ENCODE results near the gene MICALL1.

Gene MICALL1

DNA sequence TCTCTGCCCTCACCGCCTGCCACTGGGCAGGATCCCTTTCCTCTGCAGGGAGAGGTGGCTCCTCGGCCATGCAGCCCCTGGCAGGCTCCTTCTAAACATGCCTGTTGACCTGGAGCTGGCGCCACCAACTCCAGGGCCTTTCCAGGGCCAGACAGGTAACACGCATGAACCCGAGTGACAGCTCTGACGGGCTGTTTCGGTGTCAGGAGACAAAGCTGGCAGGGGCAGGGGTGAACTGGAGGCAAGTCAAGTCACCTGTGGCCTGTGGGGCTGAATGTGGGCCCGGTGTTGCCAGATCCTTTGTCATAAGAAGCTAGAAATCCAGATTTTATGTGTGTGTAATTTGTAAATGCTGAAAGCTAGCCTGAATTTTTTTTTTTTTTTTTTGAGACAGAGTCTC, 36.0 kb downstream of the MICALL1 start:
- no peak for ATAC-seq
- TF ChIP-seq, protein P1, sequence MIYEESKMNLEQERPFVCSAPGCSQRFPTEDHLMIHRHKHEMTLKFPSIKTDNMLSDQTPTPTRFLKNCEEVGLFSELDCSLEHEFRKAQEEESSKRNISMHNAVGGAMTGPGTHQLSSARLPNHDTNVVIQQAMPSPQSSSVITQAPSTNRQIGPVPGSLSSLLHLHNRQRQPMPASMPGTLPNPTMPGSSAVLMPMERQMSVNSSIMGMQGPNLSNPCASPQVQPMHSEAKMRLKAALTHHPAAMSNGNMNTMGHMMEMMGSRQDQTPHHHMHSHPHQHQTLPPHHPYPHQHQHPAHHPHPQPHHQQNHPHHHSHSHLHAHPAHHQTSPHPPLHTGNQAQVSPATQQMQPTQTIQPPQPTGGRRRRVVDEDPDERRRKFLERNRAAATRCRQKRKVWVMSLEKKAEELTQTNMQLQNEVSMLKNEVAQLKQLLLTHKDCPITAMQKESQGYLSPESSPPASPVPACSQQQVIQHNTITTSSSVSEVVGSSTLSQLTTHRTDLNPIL (CRISPR knock-in tag; IDR thresholded peaks at IDR 0.05; ENCODE audit: low read depth): no peak
- TF ChIP-seq ESRRG (CRISPR knock-in tag; IDR thresholded peaks at IDR 0.05) (no peak), BACH2 (CRISPR knock-in tag; IDR thresholded peaks at IDR 0.05; ENCODE audit: borderline replicate concordance) (no peak), TOX (CRISPR knock-in tag; IDR thresholded peaks at IDR 0.05; ENCODE audit: borderline replicate concordance) (no peak), GLIS3 (CRISPR knock-in tag; IDR thresholded peaks at IDR 0.05) (no peak), ZNF8 (CRISPR knock-in tag; IDR thresholded peaks at IDR 0.05) (no peak), CSDC2 (CRISPR knock-in tag; IDR thresholded peaks at IDR 0.05) (no peak), ISL1 (CRISPR knock-in tag; IDR thresholded peaks at IDR 0.05) (no peak), TCF4 (CRISPR knock-in tag; IDR thresholded peaks at IDR 0.05; ENCODE audit: borderline replicate concordance) (no peak), ZNF565 (CRISPR knock-in tag; conservative IDR thresholded peaks at IDR 0.05; ENCODE audit: low read depth) (no peak), SNAI2 (CRISPR knock-in tag; IDR thresholded peaks at IDR 0.05) (no peak)
- TF ChIP-seq, protein P2, sequence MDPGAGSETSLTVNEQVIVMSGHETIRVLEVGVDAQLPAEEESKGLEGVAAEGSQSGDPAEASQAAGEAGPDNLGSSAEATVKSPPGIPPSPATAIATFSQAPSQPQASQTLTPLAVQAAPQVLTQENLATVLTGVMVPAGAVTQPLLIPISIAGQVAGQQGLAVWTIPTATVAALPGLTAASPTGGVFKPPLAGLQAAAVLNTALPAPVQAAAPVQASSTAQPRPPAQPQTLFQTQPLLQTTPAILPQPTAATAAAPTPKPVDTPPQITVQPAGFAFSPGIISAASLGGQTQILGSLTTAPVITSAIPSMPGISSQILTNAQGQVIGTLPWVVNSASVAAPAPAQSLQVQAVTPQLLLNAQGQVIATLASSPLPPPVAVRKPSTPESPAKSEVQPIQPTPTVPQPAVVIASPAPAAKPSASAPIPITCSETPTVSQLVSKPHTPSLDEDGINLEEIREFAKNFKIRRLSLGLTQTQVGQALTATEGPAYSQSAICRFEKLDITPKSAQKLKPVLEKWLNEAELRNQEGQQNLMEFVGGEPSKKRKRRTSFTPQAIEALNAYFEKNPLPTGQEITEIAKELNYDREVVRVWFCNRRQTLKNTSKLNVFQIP (CRISPR knock-in tag; IDR thresholded peaks at IDR 0.05; ENCODE audit: borderline replicate concordance, low read depth): no peak

DNA sequence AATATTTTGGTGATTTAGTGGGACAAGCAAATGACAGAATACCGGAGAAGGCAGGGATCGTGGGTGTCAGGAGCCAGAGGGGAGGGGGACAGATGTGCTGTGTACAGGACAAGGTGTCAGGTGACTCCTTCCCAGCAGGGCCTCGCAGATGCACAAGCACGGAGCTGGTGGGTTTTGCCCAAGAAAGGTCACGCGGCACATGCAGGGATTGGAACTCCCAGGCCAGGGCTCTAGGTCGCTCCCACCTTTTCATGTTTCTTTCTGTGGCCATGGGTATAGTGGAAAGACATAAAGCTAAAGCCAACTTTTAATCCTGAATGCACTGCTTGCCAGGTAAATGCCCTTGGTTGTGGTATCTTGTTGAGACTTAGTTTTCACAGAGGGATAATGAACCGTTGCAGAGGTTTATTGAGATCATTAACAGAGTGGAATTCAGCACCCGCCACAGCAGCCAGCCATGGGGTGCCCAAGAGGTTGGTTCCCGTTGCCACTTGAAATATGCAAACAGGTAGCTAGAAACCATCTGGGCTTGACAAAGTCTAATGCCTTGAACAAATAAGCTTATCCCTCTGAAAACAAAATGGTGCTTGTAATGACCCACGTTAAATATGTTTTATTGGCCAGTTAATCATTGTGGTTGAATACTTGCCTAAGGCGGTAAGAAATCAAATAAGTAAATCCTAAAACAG, 37.2 kb downstream of the MICALL1 start:
- ATAC-seq: no peak
- TF ChIP-seq ZNF70 (CRISPR knock-in tag; IDR thresholded peaks at IDR 0.05) (no peak), ZNF8 (CRISPR knock-in tag; IDR thresholded peaks at IDR 0.05) (no peak), ZC3H10 (CRISPR knock-in tag; IDR thresholded peaks at IDR 0.05) (no peak), ARNTL (CRISPR knock-in tag; IDR thresholded peaks at IDR 0.05; ENCODE audit: borderline replicate concordance, low read depth) (no peak), BACH2 (CRISPR knock-in tag; IDR thresholded peaks at IDR 0.05; ENCODE audit: borderline replicate concordance) (no peak), ZFP30 (CRISPR knock-in tag; IDR thresholded peaks at IDR 0.05) (no peak), RARB (CRISPR knock-in tag; IDR thresholded peaks at IDR 0.05) (no peak), ESRRG (CRISPR knock-in tag; IDR thresholded peaks at IDR 0.05) (no peak), GLIS3 (CRISPR knock-in tag; IDR thresholded peaks at IDR 0.05) (no peak)
- TF ChIP-seq, protein P2 (CRISPR knock-in tag; IDR thresholded peaks at IDR 0.05; ENCODE audit: borderline replicate concordance, low read depth): no peak
- TF ChIP-seq, protein P3, sequence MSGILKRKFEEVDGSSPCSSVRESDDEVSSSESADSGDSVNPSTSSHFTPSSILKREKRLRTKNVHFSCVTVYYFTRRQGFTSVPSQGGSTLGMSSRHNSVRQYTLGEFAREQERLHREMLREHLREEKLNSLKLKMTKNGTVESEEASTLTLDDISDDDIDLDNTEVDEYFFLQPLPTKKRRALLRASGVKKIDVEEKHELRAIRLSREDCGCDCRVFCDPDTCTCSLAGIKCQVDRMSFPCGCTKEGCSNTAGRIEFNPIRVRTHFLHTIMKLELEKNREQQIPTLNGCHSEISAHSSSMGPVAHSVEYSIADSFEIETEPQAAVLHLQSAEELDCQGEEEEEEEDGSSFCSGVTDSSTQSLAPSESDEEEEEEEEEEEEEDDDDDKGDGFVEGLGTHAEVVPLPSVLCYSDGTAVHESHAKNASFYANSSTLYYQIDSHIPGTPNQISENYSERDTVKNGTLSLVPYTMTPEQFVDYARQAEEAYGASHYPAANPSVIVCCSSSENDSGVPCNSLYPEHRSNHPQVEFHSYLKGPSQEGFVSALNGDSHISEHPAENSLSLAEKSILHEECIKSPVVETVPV (CRISPR knock-in tag; IDR thresholded peaks at IDR 0.05): no peak

DNA sequence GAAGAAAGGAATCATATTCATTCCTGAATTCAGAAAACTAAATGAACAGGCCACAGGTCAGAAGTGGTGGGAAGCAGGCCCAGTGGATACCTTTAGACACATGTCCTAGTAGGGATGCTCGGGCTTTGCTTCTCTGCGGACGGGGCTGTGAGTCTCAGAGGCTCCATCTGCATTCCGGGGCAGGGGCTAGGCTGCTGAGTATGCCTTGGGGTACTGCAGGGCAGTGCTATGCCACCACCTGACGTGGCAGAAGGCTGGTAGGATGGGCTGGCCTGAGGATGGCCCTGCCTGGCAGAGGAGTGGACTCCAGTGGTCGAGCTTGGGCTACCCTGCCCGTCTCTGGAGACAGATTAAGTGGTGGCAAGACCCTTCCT, 37.7 kb downstream of the MICALL1 start:
- ATAC-seq: no peak
- TF ChIP-seq, protein P4, sequence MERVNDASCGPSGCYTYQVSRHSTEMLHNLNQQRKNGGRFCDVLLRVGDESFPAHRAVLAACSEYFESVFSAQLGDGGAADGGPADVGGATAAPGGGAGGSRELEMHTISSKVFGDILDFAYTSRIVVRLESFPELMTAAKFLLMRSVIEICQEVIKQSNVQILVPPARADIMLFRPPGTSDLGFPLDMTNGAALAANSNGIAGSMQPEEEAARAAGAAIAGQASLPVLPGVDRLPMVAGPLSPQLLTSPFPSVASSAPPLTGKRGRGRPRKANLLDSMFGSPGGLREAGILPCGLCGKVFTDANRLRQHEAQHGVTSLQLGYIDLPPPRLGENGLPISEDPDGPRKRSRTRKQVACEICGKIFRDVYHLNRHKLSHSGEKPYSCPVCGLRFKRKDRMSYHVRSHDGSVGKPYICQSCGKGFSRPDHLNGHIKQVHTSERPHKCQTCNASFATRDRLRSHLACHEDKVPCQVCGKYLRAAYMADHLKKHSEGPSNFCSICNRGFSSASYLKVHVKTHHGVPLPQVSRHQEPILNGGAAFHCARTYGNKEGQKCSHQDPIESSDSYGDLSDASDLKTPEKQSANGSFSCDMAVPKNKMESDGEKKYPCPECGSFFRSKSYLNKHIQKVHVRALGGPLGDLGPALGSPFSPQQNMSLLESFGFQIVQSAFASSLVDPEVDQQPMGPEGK (CRISPR knock-in tag; IDR thresholded peaks at IDR 0.05; ENCODE audit: borderline replicate concordance): no peak
- TF ChIP-seq TCF4 (CRISPR knock-in tag; IDR thresholded peaks at IDR 0.05; ENCODE audit: borderline replicate concordance): no peak
- no peak for TF ChIP-seq PPARA (CRISPR knock-in tag; IDR thresholded peaks at IDR 0.05; ENCODE audit: borderline replicate concordance)
- TF ChIP-seq, protein P3 (CRISPR knock-in tag; IDR thresholded peaks at IDR 0.05): no peak
- TF ChIP-seq ARNTL (CRISPR knock-in tag; IDR thresholded peaks at IDR 0.05; ENCODE audit: borderline replicate concordance, low read depth): no peak
- TF ChIP-seq ZC3H10 (CRISPR knock-in tag; IDR thresholded peaks at IDR 0.05): no peak
- TF ChIP-seq, protein P5, sequence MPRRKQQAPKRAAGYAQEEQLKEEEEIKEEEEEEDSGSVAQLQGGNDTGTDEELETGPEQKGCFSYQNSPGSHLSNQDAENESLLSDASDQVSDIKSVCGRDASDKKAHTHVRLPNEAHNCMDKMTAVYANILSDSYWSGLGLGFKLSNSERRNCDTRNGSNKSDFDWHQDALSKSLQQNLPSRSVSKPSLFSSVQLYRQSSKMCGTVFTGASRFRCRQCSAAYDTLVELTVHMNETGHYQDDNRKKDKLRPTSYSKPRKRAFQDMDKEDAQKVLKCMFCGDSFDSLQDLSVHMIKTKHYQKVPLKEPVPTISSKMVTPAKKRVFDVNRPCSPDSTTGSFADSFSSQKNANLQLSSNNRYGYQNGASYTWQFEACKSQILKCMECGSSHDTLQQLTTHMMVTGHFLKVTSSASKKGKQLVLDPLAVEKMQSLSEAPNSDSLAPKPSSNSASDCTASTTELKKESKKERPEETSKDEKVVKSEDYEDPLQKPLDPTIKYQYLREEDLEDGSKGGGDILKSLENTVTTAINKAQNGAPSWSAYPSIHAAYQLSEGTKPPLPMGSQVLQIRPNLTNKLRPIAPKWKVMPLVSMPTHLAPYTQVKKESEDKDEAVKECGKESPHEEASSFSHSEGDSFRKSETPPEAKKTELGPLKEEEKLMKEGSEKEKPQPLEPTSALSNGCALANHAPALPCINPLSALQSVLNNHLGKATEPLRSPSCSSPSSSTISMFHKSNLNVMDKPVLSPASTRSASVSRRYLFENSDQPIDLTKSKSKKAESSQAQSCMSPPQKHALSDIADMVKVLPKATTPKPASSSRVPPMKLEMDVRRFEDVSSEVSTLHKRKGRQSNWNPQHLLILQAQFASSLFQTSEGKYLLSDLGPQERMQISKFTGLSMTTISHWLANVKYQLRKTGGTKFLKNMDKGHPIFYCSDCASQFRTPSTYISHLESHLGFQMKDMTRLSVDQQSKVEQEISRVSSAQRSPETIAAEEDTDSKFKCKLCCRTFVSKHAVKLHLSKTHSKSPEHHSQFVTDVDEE (CRISPR knock-in tag; IDR thresholded peaks at IDR 0.05): no peak
- no peak for TF ChIP-seq ESRRG (CRISPR knock-in tag; IDR thresholded peaks at IDR 0.05)
- TF ChIP-seq, protein P1 (CRISPR knock-in tag; IDR thresholded peaks at IDR 0.05; ENCODE audit: low read depth): no peak
- no peak for TF ChIP-seq CSDC2 (CRISPR knock-in tag; IDR thresholded peaks at IDR 0.05)

Data from SK-N-SH treated with all-trans-retinoic acid at 6 μM for 48 hours (cell line).